HuH-7 (cell line): ENCODE results near the gene CPA4.

ENCODE experiments used
- DNase-seq: peaks from one replicate; pipeline ENCODE4 v3.0.0; 2011; ENCODE audit warnings: low spot score

CPA4 gene

GRCh38 chr7:130345725-130346124 lies 52.8 kb downstream of the CPA4 start:
- no peak for DNase-seq

- no peak for DNase-seq
These were observed 53.4 kb downstream of the CPA4 start for GRCh38 chr7:130346177-130346905.

GRCh38 chr7:130346941-130347340 lies 54.0 kb downstream of the CPA4 start:
- no peak for DNase-seq

GRCh38 chr7:130349911-130350782 lies 57.2 kb downstream of the CPA4 start:
- DNase-seq = no peak

GRCh38 chr7:130350945-130351790 lies 58.2 kb downstream of the CPA4 start:
- no peak for DNase-seq

GRCh38 chr7:130351791-130352090 lies 58.8 kb downstream of the CPA4 start:
- DNase-seq = no peak

- DNase-seq = no peak
These were observed 59.5 kb downstream of the CPA4 start for GRCh38 chr7:130352194-130353074.

- no peak for DNase-seq
These were observed 60.2 kb downstream of the CPA4 start for GRCh38 chr7:130353196-130353595.

- DNase-seq = no peak
These were observed 63.3 kb downstream of the CPA4 start for GRCh38 chr7:130356121-130356875.

- DNase-seq = no peak
These were observed 64.1 kb downstream of the CPA4 start for GRCh38 chr7:130356876-130357611.

- no peak for DNase-seq
These were observed 65.5 kb downstream of the CPA4 start for GRCh38 chr7:130358471-130358870.

GRCh38 chr7:130359276-130359857 lies 66.4 kb downstream of the CPA4 start:
- DNase-seq = no peak

GRCh38 chr7:130360518-130360917 lies 67.6 kb downstream of the CPA4 start:
- DNase-seq = no peak

GRCh38 chr7:130361681-130362080 lies 68.7 kb downstream of the CPA4 start:
- DNase-seq = no peak

GRCh38 chr7:130362251-130362816 lies 69.4 kb downstream of the CPA4 start:
- DNase-seq = no peak

- no peak for DNase-seq
These were observed 70.3 kb downstream of the CPA4 start for GRCh38 chr7:130363026-130363847.

- no peak for DNase-seq
These were observed 71.5 kb downstream of the CPA4 start for GRCh38 chr7:130364451-130364850.

GRCh38 chr7:130365088-130365487 lies 72.1 kb downstream of the CPA4 start:
- no peak for DNase-seq
